ENCODE measurements around the gene ZNF614.

DNA sequence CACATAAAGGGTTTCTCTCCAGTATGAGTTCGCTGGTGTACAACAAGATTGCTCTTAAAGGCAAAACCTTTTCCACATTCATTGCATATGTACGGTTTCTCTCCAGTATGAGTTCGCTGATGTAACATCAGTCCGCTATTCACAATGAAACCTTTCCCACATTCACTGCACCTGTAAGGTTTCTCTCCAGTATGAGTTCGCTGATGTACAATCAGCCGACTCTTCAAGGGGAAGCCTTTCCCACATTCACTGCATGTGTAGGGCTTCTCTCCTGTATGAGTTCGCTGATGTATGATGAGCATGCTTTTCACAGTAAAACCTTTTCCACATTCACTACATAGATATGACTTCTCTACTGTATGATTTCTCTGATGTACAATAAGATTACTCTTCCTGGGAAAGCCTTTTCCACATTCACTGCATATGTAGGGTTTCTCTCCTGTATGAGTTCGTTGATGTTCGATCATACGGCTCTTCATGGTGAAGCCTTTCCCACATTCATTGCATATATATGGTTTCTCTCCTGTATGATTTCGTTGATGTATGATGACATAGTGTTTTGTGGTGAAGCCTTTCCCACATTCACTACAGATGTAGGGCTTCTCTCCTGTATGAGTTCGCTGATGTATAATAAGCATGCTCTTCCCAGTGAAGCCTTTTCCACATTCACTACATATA, 6.0 kb upstream of the ZNF614 start:
- TF ChIP-seq, protein P1, sequence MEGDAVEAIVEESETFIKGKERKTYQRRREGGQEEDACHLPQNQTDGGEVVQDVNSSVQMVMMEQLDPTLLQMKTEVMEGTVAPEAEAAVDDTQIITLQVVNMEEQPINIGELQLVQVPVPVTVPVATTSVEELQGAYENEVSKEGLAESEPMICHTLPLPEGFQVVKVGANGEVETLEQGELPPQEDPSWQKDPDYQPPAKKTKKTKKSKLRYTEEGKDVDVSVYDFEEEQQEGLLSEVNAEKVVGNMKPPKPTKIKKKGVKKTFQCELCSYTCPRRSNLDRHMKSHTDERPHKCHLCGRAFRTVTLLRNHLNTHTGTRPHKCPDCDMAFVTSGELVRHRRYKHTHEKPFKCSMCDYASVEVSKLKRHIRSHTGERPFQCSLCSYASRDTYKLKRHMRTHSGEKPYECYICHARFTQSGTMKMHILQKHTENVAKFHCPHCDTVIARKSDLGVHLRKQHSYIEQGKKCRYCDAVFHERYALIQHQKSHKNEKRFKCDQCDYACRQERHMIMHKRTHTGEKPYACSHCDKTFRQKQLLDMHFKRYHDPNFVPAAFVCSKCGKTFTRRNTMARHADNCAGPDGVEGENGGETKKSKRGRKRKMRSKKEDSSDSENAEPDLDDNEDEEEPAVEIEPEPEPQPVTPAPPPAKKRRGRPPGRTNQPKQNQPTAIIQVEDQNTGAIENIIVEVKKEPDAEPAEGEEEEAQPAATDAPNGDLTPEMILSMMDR (IDR thresholded peaks at IDR 0.05; ENCODE audit: low read length) = no peak
- TF ChIP-seq EZH2 (optimal IDR thresholded peaks at IDR 0.05; ENCODE audit: low read depth, low read length) (no peak), EZH2phosphoT487 (IDR thresholded peaks at IDR 0.05; ENCODE audit: low read length) (no peak)

All from MM.1S (cell line).